GM21423 (cell line): ENCODE results near the gene ANKRD1.
A peak's percentile ranks its signal among the peaks of the same experiment; 100 is the strongest.
"Not testable (repeated sequence)": the region's sequence is repeated elsewhere in the genome, so short reads cannot be mapped to it uniquely, and the experiment has no call there.

Source experiments
- ATAC-seq: cut with Tn5 transposase; IDR thresholded peaks from one replicate; pipeline ENCODE4 v1.9.1; 2021; ENCODE audit warnings: mild to moderate bottlenecking, moderate library complexity; ENCODE audit not compliant: unreplicated experiment

ANKRD1 gene

DNA sequence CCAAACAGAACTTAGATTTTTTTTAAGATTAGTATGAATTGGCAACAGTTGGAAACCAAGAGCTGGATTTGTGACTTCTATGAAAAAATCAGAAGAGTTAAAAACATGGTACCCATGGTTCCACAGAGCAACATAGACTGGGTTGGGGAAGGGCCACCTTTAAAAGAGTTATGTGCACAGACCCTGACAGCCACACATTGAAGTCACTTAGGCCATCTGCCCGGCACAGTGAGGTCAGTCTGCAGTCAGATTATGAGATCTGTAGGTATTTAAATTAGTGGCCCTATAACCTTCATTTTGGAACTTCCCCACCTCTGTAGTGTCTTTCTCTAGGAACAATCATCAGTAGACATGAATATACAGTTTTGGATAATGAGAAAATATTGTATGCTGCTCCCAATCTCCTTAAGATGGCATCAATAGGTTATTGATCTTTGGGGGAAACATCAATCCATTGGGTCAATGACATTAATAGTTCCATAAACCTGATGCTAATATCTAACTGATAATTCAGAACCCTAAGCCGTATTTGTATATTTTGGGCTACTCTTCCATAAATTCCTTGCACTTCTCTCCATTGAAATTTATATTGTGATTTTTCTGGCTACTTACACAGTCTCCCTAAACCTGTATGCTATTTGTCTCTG lies 7.0 kb downstream of the ANKRD1 start:
- ATAC-seq, result no peak

DNA sequence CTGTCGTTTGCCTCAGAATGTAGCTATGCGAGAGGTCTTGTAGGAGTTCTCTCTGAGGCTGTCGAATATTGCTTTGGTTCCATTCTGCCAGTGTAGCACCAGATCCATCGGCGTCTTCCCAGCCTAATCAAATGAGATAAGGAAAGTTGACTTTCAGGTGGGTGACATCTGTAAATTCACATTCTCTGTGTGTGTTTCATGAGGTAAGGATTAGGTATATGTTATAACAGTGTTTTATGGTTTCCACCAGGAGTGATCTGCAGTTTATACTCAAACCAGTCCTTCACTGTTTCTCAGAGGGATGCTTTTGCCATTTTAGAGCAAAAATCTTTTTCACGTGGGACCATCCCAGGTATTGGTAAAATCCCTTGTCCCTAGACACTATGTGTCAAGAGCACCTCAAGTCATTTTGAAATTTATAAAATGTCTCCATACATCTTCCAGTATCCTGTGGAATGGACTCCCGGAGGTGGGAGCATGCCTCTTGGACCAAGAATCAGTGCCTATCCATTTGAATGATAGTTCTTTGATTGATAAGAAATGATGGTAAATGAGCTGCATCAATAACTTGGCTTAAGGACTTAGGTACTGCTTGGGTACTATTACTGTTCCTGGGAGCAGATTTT lies 7.9 kb downstream of the ANKRD1 start:
- no peak for ATAC-seq

DNA sequence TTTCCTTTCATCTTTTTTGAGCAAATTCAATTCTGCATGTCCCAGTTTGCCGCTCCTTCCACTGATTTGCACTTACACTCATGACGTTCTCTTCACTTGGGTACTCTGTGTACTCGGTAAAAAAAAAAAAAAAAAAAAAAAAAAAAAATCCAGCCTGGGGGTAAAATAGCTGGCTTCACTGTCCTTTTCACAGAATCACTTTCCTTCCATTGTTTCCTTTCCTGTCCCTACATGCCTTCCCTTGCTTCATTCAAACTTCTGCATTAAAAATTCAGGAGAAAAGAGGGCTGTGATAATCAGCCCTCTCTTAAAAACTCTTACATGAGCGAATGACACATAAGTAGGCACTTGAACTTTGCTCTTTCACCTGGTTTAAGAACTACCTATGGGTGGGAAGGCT lies 8.7 kb downstream of the ANKRD1 start:
- ATAC-seq, result no peak

DNA sequence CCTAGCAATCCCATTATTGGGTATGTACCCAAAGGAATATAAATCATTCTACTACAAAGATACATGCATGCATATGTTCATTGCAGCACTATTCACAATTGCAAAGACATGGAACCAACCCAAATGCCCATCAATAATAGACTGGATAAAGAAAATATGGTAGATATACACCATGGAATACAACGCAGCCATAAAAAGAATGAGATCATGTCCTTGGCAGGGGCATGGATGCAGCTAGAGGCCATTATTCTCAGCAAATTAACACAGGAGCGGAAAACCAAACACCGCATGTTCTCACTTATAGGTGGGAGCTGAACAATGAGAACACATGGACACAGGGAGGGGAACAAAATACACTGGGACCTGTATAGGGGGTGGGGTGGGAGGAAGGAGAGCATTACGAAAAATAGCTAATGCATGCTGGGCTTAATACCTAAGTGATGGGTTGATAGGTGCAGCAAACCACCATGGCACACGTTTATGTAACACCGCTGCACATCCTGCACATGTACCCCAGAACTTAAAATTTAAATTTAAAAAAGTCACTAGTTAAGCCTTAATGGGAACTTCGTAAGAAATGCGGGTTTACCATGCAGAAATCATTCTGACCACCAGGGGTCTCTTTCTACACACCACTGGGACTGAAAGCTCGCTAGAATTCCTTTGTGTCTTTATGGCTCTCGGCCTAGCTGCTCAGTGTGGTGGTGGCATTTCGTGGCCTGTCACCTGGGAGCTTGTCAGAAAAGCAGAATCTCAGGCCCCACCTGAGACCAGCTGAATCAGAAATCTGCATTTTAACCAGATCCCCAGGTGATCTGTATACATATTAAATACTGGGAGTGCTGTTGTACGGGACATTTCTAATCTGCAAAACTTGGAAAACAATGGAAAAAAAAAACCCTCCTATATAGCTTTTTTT lies 9.5 kb downstream of the ANKRD1 start:
- peak; percentile 86 for ATAC-seq

DNA sequence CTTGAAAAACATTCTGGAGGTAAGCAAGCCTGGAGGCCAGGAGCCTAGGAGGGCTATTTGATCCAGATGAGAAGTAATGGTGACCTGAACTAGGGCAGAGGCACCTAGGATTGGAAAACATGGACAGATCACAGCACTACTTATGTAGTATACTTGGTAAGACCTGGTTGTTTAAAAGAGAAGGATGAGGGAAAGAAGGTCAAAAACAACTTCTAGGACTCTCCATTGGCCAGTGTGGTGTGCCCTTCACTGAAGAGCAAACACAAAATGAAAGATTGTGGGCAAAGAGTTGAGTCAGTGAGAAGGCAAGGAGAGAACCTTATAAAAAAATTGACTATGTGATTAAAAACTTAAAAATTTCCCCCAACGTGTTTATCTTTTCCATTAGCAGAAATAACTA lies 14.3 kb downstream of the ANKRD1 start:
- ATAC-seq, result no peak

DNA sequence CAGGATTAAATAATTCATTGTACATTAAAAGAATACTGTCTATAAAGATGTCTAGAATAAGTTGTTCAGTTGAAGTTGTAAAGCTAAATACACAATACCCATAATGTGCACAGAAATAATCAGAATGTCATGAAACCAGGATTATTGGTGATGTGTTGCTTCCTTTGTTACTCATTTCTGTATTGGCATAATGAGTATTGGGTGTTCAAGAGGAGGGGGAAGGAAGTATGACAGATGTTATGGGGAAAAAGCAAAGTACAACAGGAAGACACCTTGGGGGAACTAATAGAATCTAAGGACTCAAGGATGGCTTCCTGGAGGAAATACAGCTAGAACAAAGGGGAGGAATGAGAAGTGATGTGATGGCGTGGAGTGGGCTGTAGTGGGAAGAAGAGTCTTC lies 15.0 kb downstream of the ANKRD1 start:
- ATAC-seq, result peak; percentile 52

DNA sequence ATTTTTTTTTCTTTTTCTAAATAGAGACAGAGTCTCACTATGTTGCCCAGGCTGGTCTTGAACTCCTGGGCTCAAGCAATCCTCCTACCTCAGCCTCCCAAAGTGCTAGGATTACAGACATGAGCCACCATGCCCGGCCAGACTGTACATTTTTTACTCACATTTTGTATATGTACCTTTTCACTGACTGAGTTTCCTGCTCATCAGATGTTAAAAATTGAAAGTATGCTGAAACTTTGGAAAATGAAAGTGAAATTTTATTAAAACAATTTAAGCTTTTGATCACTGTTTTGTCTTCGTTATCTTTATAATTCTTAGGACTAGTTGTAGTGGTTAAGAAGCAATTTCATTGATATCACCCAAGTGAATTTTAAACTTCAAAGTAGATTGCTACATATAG lies 24.0 kb downstream of the ANKRD1 start:
- ATAC-seq, result not testable (repeated sequence)

DNA sequence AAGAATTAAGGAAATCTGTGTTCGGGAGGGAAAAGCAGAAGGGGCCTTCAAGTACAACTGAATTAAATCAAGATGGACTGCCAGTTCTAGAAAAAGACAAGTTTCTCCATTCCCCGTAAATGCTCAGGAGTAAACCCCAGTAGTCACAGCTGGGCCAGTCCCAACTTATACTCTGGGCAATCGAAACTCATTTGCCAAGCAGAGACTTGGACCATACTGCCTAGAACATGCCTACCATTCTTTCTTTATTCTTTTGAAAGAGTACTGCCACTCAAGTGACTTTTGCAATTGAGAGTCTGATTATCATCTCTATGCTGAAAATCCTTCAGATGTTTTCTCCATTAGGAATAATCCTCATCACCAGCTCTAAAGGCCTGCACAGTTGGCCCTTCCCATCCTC lies 27.7 kb downstream of the ANKRD1 start:
- ATAC-seq, result no peak

DNA sequence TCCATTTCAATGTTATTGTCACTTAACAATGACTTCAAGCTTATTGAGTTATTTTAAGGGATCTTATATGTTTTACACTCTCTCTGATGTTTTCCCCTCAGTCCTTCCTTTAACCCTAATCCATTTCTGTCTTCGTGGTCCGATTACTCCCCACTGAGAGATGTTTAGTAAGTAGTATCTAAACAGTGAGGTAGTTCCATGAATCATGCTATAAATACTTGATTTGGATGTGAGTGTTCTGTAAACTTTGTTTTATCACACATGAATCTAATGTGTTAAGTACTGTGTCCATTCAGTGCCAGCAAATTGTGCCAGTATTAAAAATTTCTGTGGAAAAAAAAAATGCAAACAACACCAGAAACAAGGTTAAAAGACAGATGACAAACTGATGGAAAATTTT lies 30.5 kb downstream of the ANKRD1 start:
- ATAC-seq, result no peak

DNA sequence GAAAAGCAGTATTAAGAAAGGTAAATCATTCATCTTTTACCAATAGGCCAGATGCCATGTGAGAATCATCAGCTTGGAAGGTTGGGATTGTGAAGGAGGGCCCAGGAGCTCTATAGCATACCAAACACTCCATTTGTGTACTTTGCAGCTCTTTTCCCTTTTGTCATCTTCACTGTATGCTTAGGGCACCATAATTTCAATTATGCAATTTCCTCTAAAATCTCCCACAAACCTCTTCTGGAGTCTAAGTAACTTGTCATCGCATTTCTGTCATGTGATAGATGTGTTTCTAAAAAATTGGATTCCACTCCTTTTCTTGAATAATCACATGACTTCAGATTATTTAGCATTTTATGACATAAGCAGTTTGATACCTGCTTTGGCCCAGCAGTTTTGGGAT lies 31.3 kb downstream of the ANKRD1 start:
- ATAC-seq, result no peak

DNA sequence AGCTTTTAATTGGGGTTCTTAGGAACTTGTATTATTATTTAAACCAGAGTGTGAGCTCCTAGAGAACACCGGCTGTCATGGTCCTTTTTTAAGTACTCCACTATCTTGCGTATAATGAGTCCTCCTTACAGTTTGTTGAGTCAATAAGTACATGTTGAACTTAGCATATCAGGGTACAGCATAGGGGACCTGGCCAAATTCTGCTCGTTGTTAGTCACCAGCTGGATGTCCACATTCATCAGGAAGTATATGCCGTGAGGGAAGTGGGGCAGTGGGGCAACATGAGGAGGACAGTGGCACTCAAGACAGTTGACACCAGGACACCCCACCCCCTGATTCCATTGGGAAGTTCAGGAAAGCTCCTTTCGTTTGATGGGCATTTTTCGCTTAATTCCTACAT lies 32.5 kb downstream of the ANKRD1 start:
- ATAC-seq, result no peak

DNA sequence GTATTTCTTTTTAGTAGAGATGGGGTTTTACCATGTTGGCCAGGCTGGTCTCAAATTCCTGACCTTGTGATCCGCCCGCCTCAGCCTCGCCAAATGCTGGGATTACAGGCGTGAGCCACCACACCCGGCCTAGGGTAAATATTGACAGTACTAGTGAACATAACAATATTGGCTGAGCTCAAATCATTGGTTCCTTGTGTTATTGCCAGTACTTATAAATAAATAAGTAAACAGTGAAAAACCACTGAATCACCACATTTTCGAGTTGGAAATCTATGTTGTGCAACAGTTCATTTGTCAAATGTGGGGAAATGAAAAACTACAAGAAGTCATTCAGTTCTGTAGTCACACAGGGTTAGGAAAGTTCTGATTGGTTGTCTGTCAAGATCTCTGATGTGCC lies 33.3 kb downstream of the ANKRD1 start:
- ATAC-seq, result no peak

DNA sequence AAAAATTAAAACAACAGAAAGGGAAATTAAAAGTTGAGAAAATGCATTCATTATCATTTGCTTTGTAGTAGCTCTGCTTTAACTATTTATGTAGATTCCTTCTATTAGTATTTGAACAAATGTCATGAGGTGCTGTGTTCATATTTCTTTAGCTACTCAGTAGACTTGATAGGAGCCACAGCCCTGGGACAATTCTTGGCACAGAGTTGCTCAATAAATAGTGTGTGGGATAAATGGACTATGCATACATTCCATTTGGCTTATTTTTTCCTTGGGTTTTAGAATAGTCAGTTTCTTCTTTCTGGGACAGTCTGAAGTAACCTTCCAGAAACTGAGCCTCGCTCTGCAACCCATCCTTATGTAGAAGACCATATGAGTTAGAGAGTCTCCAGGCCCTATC lies 35.7 kb downstream of the ANKRD1 start:
- no peak for ATAC-seq

DNA sequence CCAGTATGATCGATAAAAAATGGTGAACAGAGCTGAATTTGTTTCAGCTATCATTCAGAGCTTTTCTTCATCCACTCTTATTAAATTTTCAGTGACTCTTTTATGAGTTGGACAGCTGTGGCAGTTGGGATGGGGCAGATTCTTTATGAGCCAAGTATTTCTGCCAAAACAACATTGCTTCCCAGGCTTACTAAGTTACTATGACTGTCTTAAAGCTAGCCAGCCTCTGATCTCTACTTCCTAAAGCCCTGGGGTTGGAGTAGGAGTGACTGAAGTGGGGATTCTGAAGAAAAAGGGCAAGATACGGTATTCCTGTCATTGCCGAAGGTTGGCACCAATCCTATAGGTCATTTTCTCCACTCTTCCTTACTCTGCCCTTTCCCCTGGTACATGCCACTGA lies 36.5 kb downstream of the ANKRD1 start:
- no peak for ATAC-seq

DNA sequence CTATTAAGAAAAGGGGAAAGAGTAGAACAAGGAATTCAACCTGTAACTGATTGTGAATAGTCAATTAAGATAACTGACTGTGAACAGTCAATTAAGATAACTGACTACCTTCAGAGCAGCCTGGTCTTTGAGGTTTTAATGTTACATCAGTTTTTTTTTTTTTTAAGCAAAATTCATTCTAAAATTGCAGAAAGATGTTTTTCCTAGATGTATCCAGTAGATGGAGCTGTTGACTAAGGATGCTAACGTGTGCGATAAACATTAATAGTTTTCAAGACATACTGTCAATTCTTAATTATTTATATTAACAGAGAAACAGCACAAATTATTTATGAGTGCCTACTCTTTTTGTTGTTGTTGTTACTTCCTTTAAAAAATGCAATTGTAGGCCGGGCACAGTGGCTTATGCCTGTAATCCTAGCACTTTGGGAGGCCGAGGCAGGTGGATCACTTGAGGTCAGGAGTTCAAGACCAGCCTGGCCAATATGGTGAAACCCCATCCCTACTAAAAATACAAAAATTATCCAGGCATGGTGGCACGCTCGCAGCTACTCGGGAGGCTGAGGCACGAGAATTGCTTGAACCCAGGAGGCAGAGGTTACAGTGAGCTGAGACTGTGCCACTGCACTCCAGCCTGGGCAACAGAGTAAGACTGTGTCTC lies 40.7 kb downstream of the ANKRD1 start:
- ATAC-seq, result not testable (repeated sequence)

DNA sequence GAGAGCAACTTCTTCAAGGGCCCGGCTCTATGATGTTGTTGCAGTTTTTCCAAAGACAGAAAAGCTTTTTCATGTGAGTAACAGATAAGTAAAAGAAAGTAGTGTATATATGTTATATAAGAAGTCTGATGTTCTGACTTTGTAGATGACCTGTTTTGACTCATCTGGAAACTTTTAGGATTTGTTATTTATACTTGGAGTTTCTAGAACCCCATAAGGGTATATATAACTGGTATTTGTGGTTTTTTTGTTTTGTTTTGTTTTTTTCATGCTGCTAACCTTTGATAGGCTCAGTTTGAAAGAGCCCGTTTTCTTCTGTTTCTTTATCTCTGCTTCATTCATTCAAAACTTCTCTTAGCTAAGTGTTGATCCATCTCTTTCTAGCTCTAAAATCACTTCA lies 41.8 kb downstream of the ANKRD1 start:
- ATAC-seq, result no peak

DNA sequence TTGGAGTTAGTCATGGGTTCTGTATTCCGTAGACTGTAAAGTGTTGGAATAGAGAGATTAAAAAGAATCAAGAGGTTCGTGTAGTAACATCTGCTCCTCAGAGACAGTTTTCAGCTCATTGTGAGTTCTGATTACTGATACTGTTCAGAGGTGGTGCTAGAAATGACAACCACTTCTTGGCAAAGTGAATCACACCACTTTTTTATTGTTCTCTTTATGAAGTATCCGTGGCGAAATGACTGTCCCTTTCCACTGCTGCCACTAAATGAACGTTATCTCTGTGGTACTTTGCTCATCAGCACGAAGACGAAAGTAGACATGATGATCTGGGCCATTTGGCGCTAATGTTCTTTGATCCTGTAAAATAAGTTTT lies 48.3 kb downstream of the ANKRD1 start:
- ATAC-seq, result no peak

DNA sequence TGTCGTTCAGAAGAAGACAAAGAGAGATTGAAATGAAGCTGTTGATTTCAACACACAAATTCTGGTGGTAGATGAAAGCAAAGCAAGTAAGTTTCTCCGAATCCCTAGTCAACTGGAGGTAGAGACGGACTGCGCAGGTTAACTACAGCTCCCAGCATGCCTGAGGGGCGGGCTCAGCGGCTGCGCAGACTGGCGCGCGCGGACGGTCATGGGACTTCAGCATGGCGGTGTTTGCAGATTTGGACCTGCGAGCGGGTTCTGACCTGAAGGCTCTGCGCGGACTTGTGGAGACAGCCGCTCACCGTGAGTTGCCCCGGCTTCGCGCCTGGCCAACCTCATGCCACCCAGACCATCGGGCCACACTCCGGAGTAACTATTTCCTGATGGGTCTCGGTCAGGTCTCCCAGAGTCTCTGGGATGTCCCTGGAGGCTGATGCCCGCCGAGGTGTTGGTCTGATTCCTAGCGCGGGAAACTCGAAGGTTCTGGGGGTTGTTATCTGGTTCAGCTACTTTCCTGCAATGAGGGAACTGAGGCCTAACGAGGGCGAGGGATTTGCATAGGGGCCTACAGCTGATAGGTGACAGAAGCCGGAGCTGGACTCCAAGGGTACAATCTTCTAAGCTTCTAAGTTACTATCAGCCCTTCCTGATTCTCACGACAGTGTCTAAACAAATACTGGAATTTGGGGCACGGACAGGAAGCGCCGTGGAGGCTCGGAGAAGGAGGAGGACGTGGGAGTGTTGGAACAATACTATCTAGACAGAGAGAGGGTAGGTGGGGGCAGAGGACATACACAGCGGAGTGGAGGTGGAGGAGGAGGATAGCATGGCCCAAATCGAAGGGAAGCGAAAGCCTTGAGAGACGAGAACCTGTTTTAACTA lies 48.9 kb downstream of the ANKRD1 start, which contains the start of gene RPP30:
Gene RPP30 (plus strand): TSS at position 209 of the 882 bp plus-strand sequence. CDS start 13 bp downstream, at position 222.
- ATAC-seq, result peak; percentile 99

DNA sequence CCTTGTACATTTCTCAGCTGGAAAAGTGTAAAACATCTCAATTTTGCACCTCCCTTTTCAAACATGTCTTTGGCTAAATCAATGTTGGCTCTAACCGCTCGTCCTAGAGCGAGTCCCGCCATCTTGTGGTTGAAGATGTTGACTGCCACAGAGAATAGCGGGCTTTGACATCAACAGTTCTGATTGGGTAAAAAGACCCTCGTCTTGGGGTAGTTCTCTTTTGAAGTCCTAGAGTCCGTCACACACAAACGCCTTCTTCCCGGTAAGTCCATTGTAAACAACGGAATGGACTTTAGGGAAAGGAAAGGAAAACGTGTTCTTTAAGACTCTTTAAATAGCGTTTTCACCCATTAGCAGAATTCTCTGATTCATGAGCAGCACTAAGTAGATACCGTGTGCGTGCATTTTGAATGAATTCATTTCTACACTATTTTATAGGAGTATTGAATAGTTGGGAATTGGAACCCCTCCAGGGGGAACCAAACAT lies 49.6 kb downstream of the ANKRD1 start:
- peak; percentile 45 for ATAC-seq

DNA sequence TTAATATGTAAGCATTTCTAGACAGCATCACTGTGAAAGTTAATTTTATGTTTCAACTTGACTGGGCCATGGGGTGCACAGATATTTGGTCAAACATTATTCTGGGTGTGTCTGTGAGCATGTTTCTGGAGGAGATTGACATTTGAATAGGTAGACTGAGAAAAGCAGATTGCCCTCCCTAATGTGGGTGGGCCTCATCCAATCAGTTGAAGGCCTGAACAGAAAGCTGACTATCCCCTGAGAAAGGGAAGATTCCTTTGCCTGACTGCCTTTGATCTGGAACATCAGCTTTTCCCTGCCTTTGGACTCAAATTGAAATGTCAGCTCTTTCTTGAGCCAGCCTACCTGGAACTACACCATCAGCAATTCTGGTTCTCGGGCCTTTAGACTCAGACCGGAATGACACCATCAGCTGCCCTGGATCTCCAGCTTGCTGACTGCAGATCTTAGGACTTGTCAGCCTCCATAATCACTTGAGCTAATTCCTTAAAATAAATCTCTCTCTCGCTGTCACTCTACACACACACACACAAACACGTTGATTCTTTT lies 54.8 kb downstream of the ANKRD1 start:
- ATAC-seq, result no peak
